OCI-M2 (cell line): ENCODE measurements around the gene MMP23B.

Source experiments
- DNase-seq: peaks from one replicate; lab custom pipeline; 2025; ENCODE audit not compliant: unreplicated experiment; lab: John Stamatoyannopoulos, UW

MMP23B gene

GRCh38 chr1:1602304-1602967, 29.5 kb upstream of the MMP23B start:
- no peak for DNase-seq

- no peak for DNase-seq
Measured at GRCh38 chr1:1602968-1603506, 28.9 kb upstream of the MMP23B start.

GRCh38 chr1:1603671-1604373, 28.2 kb upstream of the MMP23B start:
- DNase-seq: no peak

- no peak for DNase-seq
Measured at GRCh38 chr1:1604374-1605033, 27.5 kb upstream of the MMP23B start.

DNA sequence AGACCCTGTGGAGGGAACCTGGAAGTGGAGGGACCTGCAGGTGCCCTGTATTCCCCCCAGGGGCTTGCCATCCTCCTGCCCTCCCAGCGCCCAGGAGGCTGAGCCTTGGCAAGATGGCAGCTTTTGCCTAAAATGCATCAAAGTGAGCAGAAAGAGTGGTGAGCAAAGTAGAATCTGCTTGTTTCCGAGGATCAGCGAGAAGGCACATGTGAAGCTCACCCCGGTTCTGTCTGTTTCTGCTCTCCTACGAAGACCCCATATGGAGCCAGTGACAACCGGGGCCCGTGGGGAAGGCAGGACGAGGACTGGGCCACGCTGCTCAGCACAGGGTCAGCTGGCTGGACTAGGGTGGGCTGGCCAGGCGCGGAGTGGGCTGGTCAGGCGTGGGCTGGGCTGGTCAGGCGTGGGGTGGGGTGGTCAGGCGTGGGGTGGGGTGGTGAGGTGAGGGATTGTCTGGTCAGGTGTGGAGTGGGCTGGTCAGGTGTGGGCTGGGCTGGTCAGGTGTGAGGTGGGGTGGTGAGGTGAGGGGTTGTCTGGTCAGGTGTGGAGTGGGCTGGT, 26.9 kb upstream of the MMP23B start:
- DNase-seq: no peak

GRCh38 chr1:1605724-1606123, 26.2 kb upstream of the MMP23B start:
- DNase-seq: no peak

GRCh38 chr1:1606232-1606631, 25.7 kb upstream of the MMP23B start:
- DNase-seq: no peak

DNA sequence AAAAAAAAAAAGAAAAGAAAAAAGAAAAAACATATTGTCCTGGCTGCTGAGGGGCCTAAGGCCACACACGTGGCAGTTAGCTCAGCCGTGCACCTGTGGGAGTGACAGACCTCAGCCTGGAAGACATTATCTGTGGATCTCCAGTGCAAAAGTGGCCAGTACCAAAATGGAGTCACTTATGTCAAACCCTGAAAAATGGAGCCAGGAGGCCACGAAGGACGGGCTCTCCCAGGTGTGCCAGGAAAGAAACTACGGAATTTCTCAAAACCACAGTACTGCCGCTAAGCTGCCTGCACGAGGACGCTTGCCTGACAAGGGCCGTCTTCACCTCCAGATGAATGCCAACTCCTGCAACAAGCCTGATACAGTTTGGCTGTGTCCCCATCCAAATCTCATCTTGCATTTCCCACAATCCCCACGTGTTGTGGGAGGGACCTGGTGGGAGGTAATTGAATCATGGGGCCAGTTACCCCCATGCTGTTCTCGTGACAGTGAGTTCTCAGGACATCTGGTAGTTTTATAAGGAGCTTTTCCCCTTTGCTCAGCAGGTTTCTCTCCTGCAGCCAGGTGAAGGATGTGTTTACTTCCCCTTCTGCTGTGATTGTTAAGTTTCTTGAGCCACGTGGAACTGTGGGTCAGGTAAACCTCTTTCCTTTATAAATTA, 22.0 kb upstream of the MMP23B start:
- DNase-seq: no peak

GRCh38 chr1:1610796-1611195, 21.2 kb upstream of the MMP23B start:
- no peak for DNase-seq

DNA sequence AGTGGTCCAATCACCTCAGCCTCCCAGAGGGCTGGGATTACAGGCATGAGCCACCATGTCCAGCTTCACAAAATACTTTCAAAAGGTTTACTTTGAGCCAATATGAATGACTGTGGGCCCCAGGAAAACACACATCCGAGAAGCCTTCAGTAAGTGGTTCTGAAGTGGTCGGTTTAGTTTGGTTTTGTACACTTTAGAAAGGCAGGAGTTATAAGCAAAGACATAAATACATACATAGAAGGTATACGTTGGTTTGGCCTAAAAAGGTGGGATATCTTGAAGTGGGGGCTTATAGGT, 19.9 kb upstream of the MMP23B start:
- no peak for DNase-seq

DNA sequence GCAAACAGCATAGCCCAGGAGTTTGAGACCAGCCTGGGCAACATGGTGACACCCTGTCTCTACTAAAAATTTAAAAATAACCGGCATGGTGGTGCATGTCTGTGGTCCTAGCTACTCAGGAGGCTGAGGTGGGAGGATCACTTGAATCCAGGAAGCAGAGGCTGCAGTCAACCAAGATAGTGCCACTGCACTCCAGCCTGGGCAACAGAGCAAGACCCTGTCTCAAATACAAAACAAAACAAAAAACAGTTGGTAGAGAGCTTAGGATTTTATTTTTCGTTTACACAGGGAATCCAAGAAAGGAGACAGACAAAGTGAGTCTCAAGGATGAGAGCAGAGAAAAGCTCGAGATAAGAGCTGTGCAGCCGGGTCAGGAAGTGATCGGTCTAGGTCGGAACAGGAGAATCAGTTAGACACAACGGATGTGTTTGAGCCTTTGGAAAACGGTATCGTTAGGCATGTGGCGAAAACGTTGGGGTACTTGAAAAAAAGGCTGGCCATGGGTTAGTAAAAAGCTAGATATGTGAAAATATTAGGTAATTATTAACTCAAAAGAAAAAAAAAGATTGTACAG, 18.4 kb upstream of the MMP23B start:
- DNase-seq: no peak

- DNase-seq: peak; percentile 63
Measured at GRCh38 chr1:1614204-1614953, 17.6 kb upstream of the MMP23B start.

DNA sequence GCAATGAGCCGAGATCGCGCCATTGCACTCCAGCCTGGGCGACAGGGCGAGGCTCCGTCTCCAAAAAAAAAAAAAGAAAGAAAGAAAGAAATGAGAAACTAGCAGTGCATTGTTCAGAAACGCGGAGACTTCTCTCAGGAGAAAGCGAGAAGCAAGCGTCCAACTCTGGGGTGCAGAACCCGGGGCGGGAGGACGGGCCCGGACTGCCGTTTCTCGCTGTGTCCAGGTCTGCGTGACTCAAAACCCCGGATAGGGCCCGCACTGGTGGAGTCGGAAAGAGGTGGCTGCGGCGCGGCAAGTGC, 17.1 kb upstream of the MMP23B start:
- DNase-seq: no peak

DNA sequence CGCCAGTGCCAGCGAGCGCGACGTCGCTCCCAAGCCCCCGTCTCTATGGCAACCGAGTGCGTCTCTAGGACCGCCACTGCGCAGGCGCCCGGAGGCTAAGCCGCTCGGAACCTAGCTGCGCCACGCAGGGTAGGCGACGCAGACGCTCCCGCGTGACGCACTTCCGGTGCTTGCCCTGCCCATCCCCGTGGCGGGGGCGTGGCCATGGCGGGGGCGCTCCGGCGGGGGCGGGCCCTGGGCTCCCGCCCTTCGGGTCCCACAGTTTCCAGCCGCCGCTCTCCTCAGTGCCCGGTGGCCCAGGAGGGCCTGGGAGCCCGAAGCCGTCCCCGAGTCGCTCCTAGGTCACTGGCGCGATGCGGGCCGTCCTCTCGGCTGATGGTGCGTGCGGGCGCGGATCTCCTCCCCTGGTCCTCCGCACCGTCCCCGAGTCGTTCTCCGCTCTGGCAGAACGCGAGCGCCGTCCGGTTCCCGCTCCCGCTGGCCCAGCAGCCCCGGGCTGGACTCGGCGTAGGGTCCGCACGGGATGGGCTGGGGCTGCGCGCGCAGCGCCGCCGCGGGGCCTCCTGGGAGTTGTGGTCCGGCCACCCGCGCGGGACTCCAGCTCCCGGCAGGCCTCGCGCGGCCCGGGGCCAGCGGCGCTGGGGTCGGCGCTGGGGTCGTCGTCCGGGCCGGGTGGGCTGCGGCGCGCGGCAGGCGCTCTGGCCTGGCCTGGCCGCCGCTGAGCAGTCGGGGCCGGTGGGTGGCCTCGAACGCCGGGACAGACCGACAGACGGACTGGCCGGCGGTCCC, 16.5 kb upstream of the MMP23B start, which contains the start of gene MIB2:
Gene MIB2, plus strand, starts transcription at position 245 of the 789 bp plus-strand sequence. CDS start 7,953 bp downstream, outside the sequence.
- DNase-seq: peak; percentile 76

DNA sequence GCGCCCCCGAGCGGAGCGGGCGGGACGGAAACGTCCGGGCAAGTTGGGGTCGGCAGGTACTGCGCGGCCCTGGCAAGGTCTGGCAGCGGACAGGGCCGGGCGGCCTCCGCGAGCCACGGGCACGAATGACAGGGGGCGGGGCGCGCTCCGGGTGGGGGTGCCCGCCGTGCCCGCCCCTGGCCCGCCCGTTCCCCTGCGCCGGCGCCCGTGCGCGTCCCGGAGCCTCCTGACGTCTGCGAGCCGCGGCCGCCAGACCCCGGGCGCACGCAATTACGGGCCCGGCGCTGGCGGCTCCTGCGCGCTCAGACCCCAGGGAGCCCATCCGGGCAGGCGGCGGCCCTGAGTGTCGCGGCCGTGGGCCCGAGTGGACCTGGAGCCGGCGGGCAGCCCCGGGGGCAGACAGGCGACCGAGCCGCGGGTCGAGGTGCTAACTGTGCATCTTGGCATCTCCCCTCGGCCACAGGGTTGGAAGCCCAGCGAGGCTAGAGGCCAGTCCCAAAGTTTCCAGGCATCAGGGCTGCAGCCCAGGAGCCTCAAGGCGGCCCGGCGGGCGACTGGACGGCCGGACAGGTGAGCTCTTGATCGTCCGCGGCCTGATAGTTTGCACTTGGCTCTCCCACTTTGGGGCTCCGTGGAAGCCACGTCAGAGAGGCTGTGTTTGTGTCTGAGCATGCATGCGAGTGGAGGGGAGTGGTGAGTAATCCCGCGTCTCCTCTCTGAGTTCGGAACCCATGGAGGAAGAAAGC, 15.8 kb upstream of the MMP23B start:
- no peak for DNase-seq

GRCh38 chr1:1616838-1617237, 15.1 kb upstream of the MMP23B start:
- no peak for DNase-seq

GRCh38 chr1:1617516-1617915, 14.5 kb upstream of the MMP23B start:
- no peak for DNase-seq

DNA sequence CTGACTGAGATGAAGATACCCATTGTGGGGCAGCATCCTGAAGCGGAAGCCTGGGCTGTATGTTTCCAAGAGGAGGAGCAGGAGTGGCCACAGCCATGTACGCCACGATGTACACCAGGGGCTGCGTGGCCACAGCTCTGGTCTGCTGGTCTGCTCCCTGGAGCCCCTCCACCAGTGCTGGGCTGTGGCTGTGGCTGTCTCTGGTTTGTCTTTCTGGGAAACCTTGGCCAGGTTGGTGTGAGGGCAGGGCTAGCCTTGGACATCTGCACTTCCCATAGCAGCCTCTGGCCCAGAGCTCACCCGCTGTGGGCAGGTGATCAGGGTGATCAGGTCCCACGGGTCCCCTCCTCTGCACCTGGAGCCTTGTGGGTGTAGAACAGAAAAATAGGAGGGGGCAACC, 14.0 kb upstream of the MMP23B start:
- no peak for DNase-seq
